ENCODE results near the gene HECW1.

Gene HECW1

DNA sequence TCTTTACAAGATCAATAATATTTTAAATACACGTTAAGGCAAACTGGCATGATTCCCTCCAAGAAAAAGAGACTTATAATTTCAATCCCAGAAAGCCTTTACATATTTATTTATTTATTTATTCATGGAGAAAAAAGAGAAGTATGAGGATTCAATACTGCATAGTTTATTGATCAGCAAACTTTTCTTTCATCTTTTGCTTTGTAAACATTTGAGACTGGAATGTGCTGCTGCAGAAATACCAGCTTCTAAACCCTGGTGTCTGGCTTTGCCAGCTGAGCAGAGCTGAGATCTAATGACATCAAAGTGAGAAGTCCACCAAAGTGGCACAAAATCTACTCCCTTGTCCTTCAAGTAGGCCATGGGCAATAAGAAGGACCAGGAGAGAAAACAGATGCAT, 376.8 kb downstream of the HECW1 start:
- Histone ChIP-seq H3K9ac (ENCODE audit: low read depth, low read length) (no peak overlapping the region), H3K9me3 (ENCODE audit: control insufficient read depth, insufficient read depth, low read length) (no peaks in the 10 kb centered on the region), H3K36me3 (ENCODE audit: control insufficient read depth, insufficient read depth, low read length) (no peaks in the 10 kb centered on the region), H3K4me1 (ENCODE audit: control insufficient read depth, insufficient read depth, low read length) (no peaks in the 10 kb centered on the region), H3K27me3 (ENCODE audit: control insufficient read depth, insufficient read depth, low read length) (no peaks in the 10 kb centered on the region), H3K4me3 (ENCODE audit: low read depth, low read length) (no peak overlapping the region)

DNA sequence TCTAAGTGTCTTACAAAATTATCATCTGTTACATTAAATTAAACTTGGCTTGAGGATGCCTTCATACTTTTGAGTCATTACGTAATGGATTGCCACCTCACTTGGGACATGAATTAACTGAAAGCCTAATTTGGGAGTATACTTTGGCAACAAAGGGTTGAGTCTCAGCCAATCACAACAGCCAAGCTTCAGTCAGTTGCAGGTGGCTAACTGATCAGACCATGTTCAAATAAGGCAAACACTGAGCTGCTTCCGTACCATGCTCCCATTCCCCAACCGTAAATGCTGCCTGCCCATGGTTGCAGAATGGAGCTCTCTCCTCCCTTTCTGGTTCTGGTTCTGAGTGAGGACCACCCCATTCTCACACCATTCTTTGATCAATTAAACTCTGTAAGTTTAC, 377.6 kb downstream of the HECW1 start:
- no peaks in the 10 kb centered on the region for H3K27me3 ChIP-seq (ENCODE audit: control insufficient read depth, insufficient read depth, low read length)

DNA sequence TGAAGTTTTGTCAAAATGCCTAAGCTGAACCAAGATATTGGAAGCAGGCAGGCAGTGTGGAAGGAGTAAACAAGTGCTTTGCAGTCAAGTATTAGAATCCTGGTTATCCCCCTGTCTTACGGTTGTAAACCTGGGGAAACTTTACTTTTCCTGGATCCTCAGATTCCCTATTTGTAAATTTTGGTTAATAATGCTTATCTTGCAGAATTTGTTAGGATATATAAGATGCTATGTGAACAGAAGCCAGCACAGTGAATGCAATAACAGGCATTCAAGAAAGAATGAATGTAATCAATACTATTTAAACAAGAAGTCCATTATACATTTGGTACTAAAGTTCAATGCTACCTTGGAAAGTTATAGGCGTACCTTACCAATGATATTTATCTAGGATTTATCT, 378.7 kb downstream of the HECW1 start:
- H3K4me1 ChIP-seq (ENCODE audit: control insufficient read depth, insufficient read depth, low read length) = no peaks in the 10 kb centered on the region
- H3K36me3 ChIP-seq (ENCODE audit: control insufficient read depth, insufficient read depth, low read length) = no peaks in the 10 kb centered on the region
- H3K4me3 ChIP-seq (ENCODE audit: low read depth, low read length) = no peak overlapping the region
- H3K9me3 ChIP-seq (ENCODE audit: control insufficient read depth, insufficient read depth, low read length) = no peaks in the 10 kb centered on the region
- no peaks in the 10 kb centered on the region for H3K27me3 ChIP-seq (ENCODE audit: control insufficient read depth, insufficient read depth, low read length)
- no peak overlapping the region for H3K9ac ChIP-seq (ENCODE audit: low read depth, low read length)

More for the DNA sequence above, 377.6 kb downstream of the HECW1 start:
- H3K9me3 ChIP-seq (ENCODE audit: control insufficient read depth, insufficient read depth, low read length) = no peaks in the 10 kb centered on the region
- no peaks in the 10 kb centered on the region for H3K4me1 ChIP-seq (ENCODE audit: control insufficient read depth, insufficient read depth, low read length)
- no peak overlapping the region for H3K4me3 ChIP-seq (ENCODE audit: low read depth, low read length)
- H3K36me3 ChIP-seq (ENCODE audit: control insufficient read depth, insufficient read depth, low read length) = no peaks in the 10 kb centered on the region
- no peak overlapping the region for H3K9ac ChIP-seq (ENCODE audit: low read depth, low read length)

DNA sequence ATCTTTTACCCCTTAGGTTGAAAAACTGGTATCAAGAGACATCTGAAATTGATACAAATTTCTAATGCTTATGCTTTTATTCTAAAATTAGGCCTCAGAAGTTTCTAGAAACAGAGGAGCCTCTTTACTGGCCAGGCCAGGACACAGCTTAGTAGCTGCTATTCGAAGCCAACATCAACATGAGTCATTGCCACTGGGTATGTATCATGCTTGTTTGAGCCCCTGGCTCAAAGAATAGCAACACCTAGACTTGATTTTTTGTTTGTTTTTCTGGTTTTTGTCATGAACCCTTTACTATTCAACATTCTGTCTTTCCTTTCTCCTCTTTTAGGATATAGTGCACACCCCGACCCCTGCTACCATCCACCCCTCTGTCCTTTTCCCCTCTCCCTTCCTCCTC, 379.5 kb downstream of the HECW1 start:
- Histone ChIP-seq H3K36me3 (ENCODE audit: control insufficient read depth, insufficient read depth, low read length) (no peaks in the 10 kb centered on the region), H3K9ac (ENCODE audit: low read depth, low read length) (no peak overlapping the region), H3K4me3 (ENCODE audit: low read depth, low read length) (no peak overlapping the region), H3K27me3 (ENCODE audit: control insufficient read depth, insufficient read depth, low read length) (no peaks in the 10 kb centered on the region), H3K4me1 (ENCODE audit: control insufficient read depth, insufficient read depth, low read length) (no peaks in the 10 kb centered on the region), H3K9me3 (ENCODE audit: control insufficient read depth, insufficient read depth, low read length) (no peaks in the 10 kb centered on the region)

DNA sequence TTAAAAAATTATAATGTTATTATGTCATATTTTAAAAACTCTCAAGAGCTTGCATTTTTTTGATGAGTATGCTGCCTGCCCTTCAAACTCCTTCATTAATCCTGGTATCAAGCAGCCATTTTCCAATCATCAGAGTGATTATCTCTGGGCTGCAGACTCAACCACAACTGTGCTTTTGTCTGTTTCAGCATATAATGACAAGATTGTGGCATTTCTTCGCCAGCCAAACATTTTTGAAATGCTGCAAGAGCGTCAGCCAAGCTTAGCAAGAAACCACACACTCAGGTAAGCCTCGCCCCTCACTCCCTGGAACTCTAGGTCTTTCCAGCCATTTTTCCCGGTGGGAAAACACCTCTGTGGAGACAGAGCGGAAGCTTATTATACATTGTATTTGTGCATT, 380.4 kb downstream of the HECW1 start:
- Histone ChIP-seq H3K9ac (ENCODE audit: low read depth, low read length) (no peak overlapping the region), H3K27me3 (ENCODE audit: control insufficient read depth, insufficient read depth, low read length) (no peaks in the 10 kb centered on the region), H3K4me1 (ENCODE audit: control insufficient read depth, insufficient read depth, low read length) (no peaks in the 10 kb centered on the region), H3K4me3 (ENCODE audit: low read depth, low read length) (no peak overlapping the region), H3K9me3 (ENCODE audit: control insufficient read depth, insufficient read depth, low read length) (no peaks in the 10 kb centered on the region), H3K36me3 (ENCODE audit: control insufficient read depth, insufficient read depth, low read length) (no peaks in the 10 kb centered on the region)

DNA sequence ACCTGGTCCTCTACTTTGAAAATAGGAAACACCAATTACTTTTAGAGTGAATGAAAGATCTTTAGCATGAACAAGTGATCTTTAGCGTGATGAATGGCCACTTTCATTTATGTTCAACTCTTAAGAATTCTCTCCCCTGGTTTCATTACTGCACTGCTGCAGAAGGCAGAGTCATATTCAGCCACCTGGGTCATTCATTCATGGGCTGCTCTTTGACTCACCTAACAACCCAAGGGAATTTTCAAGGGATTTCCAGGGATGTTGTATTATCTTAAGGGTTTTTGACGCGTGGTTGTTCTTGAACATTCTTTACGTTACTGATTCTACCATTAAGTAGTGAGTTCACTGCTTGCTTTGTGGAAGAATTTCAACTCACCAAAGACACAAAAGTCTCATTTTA, 383.1 kb downstream of the HECW1 start:
- no peaks in the 10 kb centered on the region for H3K27me3 ChIP-seq (ENCODE audit: control insufficient read depth, insufficient read depth, low read length)
- H3K9me3 ChIP-seq (ENCODE audit: control insufficient read depth, insufficient read depth, low read length) = no peaks in the 10 kb centered on the region
- H3K36me3 ChIP-seq (ENCODE audit: control insufficient read depth, insufficient read depth, low read length) = no peaks in the 10 kb centered on the region
- no peak overlapping the region for H3K4me3 ChIP-seq (ENCODE audit: low read depth, low read length)
- H3K4me1 ChIP-seq (ENCODE audit: control insufficient read depth, insufficient read depth, low read length) = no peaks in the 10 kb centered on the region
- H3K9ac ChIP-seq (ENCODE audit: low read depth, low read length) = no peak overlapping the region

DNA sequence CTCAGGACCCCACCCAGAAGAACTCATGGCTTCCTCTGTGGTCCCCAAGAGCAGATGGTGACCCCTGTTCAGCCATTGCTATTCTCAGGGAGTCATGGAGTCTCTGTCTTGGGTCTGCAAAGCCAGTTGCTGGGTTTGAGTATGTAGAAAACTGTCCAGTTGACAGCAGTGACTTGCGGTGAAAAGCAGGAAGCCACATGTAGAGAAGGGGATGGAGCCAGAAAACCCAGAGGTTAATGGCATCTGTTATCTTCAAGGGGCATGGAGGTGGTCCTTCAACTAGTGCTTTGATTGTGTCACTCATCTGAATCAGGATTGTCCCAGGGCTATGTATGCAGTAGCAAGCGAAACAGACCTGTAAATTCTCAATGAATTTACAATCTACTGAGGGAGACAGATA, 384.1 kb downstream of the HECW1 start:
- Histone ChIP-seq H3K4me1 (ENCODE audit: control insufficient read depth, insufficient read depth, low read length) (no peaks in the 10 kb centered on the region), H3K9me3 (ENCODE audit: control insufficient read depth, insufficient read depth, low read length) (no peaks in the 10 kb centered on the region), H3K4me3 (ENCODE audit: low read depth, low read length) (no peak overlapping the region), H3K27me3 (ENCODE audit: control insufficient read depth, insufficient read depth, low read length) (no peaks in the 10 kb centered on the region), H3K9ac (ENCODE audit: low read depth, low read length) (no peak overlapping the region), H3K36me3 (ENCODE audit: control insufficient read depth, insufficient read depth, low read length) (no peaks in the 10 kb centered on the region)

DNA sequence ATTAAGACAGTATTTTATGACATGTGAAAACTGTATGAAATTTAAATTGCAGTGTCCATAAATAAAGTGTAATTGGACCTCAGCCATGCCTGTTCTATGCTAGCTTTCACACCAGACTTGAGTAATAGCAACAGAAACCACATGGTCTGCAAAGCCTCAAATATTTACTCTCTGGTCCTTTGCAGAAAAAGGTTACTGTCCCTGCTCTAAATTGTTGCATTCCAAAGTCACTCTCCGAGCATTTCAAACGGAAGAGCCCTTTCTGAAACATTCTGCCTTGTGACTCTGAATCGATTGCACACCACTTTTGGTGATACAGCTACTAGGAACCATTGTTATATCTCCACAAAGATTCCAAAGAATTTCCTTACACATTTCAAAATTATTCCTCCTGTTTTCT, 389.4 kb downstream of the HECW1 start:
- Histone ChIP-seq H3K27me3 (ENCODE audit: control insufficient read depth, insufficient read depth, low read length) (no peaks in the 10 kb centered on the region), H3K36me3 (ENCODE audit: control insufficient read depth, insufficient read depth, low read length) (no peaks in the 10 kb centered on the region), H3K4me1 (ENCODE audit: control insufficient read depth, insufficient read depth, low read length) (no peaks in the 10 kb centered on the region)

DNA sequence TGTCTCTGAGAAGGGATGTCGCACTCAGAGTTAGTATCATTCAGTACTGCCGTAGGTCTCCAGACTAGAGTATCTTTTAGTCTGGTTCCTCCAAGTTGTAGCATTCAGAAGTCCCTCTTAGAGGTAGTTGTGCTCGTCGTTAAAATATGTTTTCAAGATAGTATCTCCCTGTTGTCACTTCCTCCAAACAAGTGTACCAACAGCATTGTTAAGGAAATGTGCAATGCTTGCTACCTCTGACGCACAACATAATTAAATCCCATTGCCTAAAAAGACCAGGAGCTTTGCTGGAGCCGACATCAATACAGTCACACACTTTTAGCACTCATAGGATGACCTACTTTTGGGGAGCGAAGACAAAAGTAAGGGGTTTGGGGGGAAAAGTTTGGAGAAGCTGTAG, 390.5 kb downstream of the HECW1 start:
- Histone ChIP-seq H3K4me1 (ENCODE audit: control insufficient read depth, insufficient read depth, low read length) (no peaks in the 10 kb centered on the region), H3K36me3 (ENCODE audit: control insufficient read depth, insufficient read depth, low read length) (no peaks in the 10 kb centered on the region), H3K4me3 (ENCODE audit: low read depth, low read length) (no peak overlapping the region), H3K9me3 (ENCODE audit: control insufficient read depth, insufficient read depth, low read length) (no peaks in the 10 kb centered on the region), H3K9ac (ENCODE audit: low read depth, low read length) (no peak overlapping the region), H3K27me3 (ENCODE audit: control insufficient read depth, insufficient read depth, low read length) (no peaks in the 10 kb centered on the region)

More for the DNA sequence above, 389.4 kb downstream of the HECW1 start:
- Histone ChIP-seq H3K9ac (ENCODE audit: low read depth, low read length) (no peak overlapping the region), H3K4me3 (ENCODE audit: low read depth, low read length) (no peak overlapping the region), H3K9me3 (ENCODE audit: control insufficient read depth, insufficient read depth, low read length) (no peaks in the 10 kb centered on the region)

DNA sequence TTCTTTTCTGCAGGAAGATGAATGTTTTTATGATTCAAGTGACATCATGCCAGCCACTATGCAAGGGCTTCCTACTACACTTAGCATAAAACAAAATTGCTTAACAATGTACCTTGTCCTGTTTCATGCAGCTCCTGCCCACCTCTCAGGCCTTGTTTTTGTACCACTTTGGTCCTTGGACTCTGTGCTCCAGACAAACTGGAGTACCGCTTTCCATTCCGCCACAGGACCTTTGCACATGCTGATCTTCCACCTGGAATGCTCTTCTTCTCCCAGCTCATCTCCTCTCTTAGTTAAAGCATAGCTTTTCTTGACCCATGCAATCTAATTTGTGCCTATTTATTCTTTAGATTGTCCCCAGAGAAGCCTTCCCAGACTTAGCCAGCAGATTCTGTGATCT, 393.0 kb downstream of the HECW1 start:
- H3K4me1 ChIP-seq (ENCODE audit: control insufficient read depth, insufficient read depth, low read length) = no peaks in the 10 kb centered on the region
- H3K9me3 ChIP-seq (ENCODE audit: control insufficient read depth, insufficient read depth, low read length) = no peaks in the 10 kb centered on the region
- no peak overlapping the region for H3K9ac ChIP-seq (ENCODE audit: low read depth, low read length)
- no peaks in the 10 kb centered on the region for H3K27me3 ChIP-seq (ENCODE audit: control insufficient read depth, insufficient read depth, low read length)
- no peak overlapping the region for H3K4me3 ChIP-seq (ENCODE audit: low read depth, low read length)
- H3K36me3 ChIP-seq (ENCODE audit: control insufficient read depth, insufficient read depth, low read length) = no peaks in the 10 kb centered on the region

DNA sequence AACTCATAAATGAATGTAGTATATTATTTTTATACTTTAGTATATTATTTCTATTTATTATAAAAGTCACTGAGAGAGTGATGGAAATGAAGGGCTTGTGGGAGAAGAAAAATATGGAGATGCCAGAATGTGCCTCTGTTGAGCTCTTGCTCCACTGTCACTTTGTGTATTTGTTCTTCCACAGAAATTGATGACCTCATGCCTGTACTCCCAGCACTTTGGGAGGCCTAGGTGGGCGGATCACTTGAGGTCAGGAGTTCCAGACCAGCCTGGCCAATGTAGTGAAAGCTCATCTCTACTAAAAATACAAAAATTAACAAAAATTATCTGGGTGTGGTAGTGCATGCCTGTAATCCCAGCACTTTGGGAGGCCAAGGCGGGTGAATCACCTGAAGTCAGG, 394.0 kb downstream of the HECW1 start:
- Histone ChIP-seq H3K9me3 (ENCODE audit: control insufficient read depth, insufficient read depth, low read length) (no peaks in the 10 kb centered on the region), H3K4me1 (ENCODE audit: control insufficient read depth, insufficient read depth, low read length) (no peaks in the 10 kb centered on the region), H3K9ac (ENCODE audit: low read depth, low read length) (no peak overlapping the region), H3K4me3 (ENCODE audit: low read depth, low read length) (no peak overlapping the region), H3K27me3 (ENCODE audit: control insufficient read depth, insufficient read depth, low read length) (no peaks in the 10 kb centered on the region), H3K36me3 (ENCODE audit: control insufficient read depth, insufficient read depth, low read length) (no peaks in the 10 kb centered on the region)

DNA sequence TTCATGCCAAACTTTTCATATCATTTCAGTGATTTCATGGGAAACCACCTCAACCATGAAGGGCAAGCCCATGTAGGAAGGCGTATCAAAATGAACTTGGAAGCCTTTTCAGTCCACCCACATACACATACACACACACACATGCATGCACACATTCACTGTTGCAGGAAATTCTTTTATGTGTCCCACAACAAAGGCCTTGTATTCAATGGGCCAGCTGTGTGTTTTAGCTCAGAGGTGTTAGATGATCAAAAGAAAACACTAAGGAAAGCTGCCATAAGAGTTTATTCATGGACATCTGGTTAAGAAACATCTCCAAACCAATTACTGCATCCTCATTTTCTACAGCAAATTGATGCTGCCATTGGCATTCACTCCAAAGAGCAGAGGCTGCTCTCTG, 396.0 kb downstream of the HECW1 start:
- no peaks in the 10 kb centered on the region for H3K36me3 ChIP-seq (ENCODE audit: control insufficient read depth, insufficient read depth, low read length)
- no peaks in the 10 kb centered on the region for H3K4me1 ChIP-seq (ENCODE audit: control insufficient read depth, insufficient read depth, low read length)
- no peak overlapping the region for H3K4me3 ChIP-seq (ENCODE audit: low read depth, low read length)
- H3K27me3 ChIP-seq (ENCODE audit: control insufficient read depth, insufficient read depth, low read length) = no peaks in the 10 kb centered on the region
- H3K9me3 ChIP-seq (ENCODE audit: control insufficient read depth, insufficient read depth, low read length) = no peaks in the 10 kb centered on the region
- no peak overlapping the region for H3K9ac ChIP-seq (ENCODE audit: low read depth, low read length)

DNA sequence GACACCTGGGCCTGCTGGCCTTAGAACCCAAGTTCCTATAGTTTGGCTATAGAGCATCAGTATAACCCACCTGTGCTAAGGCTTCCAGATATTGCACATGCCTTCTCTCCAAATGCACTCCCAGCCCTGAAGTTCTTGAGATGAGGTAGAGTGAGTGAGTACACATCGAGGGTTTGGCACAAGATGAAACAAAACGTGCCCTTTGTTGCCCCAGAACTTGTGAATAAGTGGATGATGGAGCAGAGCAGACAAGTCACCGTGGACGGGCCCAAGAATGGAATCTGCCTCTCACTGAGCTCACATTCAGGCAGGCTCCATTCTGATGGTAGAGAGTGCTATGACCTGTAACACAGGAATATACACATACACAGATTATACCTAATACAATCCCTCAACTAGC, 397.5 kb downstream of the HECW1 start:
- Histone ChIP-seq H3K36me3 (ENCODE audit: control insufficient read depth, insufficient read depth, low read length) (no peaks in the 10 kb centered on the region), H3K9me3 (ENCODE audit: control insufficient read depth, insufficient read depth, low read length) (no peaks in the 10 kb centered on the region), H3K4me3 (ENCODE audit: low read depth, low read length) (no peak overlapping the region), H3K9ac (ENCODE audit: low read depth, low read length) (no peak overlapping the region), H3K27me3 (ENCODE audit: control insufficient read depth, insufficient read depth, low read length) (no peaks in the 10 kb centered on the region), H3K4me1 (ENCODE audit: control insufficient read depth, insufficient read depth, low read length) (no peaks in the 10 kb centered on the region)

Data from iPS-15b (cell line).